PC-9 (cell line): Measurements from ENCODE around the gene FAM174B.

Experiments used
- CTCF ChIP-seq: fragments of 200-600 bp; sonication (generic); conservative IDR thresholded peaks from 2 replicates; pipeline ENCODE4 v1.6.1; 2017; ENCODE audit warnings: mixed run types, antibody characterized with exemption, mild to moderate bottlenecking, moderate library complexity
- EZH2 ChIP-seq: fragments of 200-600 bp; sonication (generic); IDR thresholded peaks from 2 replicates; pipeline ENCODE4 v1.8.0; 2017; ENCODE audit warnings: antibody characterized with exemption, low read depth

GRCh38 chr15:92653836-92654539, 1.6 kb downstream of the FAM174B start:
- TF ChIP-seq CTCF (no peak; the same call in 1 of the 2 replicates), EZH2 (no peak)
